Limb (tissue), 2 donors: ENCODE results near the gene CNTNAP2.
"Not testable (repeated sequence)": the region's sequence is repeated elsewhere in the genome, so short reads cannot be mapped to it uniquely, and the experiment has no call there.

Experiments used
- DNase-seq, 2 donors: peaks; one replicate each; pipeline ENCODE4 v3.0.0-alpha.2; 2016; ENCODE audit errors: extremely low spot score in 2 of 2

CNTNAP2 gene

DNA sequence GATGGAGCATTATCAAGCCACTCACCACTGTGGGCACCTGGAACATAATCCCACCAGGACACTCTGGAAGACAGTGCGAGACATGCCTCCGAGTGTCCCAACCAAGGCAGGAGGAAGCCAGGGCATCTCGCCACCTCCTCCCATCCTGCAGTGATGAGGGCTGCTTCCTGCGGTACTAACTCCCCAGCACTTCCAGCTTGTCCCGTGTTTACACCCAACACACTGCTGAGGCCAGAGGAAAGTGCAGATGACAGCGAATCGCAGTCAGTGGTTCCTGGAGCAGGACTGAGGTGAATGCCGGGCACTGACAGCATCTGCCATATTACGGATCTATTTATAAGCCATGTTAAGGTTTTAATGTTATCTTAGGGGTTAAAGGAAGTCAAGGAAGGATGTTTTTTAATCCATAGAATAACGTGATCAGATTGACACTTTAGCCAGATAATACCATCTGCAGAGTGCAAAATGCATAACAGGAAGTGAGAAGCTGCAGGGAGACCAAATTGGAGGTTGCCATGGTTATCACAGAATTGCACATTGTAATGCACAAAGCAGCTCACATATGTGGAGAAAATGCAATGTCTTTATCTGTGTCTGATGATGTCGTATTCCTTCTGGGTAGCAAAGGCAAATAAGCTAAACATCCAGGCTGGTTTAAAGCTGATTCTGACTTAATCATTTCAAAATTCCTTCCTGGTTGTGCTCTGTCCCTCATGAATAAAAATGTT is 2159.9 kb downstream of the CNTNAP2 start:
- DNase-seq, result no peak

DNA sequence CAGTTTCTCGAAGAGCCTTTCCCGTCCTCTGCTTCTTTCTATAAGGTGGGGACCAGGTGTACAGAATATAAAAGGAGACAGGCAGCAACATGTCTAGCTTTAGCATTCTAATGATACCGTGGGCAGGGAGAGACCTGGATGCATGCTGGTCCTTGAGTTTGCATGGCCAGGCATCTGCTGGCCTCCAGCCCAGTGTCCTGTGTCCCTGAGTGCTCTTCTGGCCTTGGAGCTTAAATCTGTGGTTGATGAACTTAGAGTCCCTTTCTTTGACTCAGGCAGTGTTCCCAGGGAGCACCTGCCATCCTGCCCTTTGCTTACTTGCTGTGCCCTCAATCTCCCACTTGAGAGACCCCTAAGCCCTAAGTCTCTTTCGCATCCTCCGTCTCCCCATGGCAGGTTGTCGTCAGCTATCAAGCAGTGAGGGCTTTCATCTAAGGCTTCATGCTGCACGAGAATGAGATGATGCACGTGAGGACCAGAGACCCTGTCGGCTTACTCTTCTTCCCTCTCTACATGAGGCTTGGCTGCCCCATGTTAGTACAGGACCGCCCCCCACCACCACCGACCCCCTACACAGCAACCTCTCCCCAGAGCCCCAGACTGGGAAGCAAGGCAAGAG is 2160.6 kb downstream of the CNTNAP2 start:
- DNase-seq, result no peak

DNA sequence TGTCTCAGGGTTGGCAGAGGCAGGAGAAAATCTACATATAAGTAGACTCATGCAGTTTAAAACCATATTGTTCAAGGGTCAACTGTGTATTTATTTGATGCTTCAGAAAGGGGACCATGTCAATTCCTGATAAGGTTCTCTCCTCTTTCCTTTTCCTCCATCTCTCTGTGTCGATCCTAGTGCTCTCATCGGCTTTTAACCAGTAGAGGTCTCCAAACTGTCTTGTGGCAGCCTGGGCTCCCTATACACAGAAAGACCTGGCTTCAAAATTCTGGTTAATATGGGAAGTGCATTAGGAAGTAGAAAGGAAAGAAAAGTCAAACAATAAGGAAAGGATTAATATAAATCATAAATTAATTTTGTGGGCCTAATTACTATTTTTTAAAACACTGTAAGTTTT is 2169.5 kb downstream of the CNTNAP2 start:
- DNase-seq, result peak in 1 of 2 donors; percentile 19

DNA sequence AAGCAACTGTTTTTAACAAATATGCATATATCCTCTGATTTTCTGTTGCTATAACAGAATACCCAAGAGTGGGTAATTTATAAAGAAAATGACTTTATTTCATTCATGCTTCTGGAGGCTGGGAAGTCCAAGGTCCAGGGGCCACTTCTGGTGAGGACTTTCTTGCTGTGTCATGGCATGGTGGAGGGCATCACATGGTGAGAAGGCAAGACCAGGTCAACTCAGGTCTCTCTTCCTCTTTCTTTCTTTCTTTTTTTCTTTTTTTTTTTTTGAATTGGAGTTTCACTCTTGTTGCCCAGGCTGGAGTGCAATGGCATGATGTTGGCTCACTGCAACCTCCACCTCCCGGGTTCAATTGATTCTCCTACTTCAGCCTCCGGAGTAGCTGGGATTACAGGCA is 2170.9 kb downstream of the CNTNAP2 start:
- no peak for DNase-seq

DNA sequence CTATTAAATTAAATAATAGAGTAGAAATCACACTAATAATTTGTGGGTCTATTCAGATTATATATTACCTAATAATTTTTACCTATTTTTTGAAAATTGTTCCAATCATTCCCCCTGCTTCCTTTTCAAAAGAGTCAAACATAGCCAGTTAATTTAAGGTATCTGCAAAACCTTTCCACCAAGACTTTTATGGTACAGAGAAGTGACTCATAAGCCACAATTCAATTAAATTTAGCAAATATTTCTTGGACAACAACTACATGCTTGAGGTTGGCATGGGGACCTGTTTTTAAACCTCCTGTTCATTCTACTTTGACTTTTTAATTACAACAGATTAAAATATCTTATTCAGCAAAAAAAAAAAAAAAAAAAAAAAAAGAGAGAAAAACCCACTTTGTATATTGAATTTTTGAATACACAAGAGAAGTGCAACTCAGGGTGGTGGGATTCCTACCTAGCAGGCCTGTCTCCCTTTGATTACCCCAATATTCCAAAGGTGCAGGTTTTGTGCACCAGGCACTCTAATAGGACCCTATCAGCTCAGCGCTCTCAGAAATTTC is 2172.1 kb downstream of the CNTNAP2 start:
- DNase-seq, result no peak

DNA sequence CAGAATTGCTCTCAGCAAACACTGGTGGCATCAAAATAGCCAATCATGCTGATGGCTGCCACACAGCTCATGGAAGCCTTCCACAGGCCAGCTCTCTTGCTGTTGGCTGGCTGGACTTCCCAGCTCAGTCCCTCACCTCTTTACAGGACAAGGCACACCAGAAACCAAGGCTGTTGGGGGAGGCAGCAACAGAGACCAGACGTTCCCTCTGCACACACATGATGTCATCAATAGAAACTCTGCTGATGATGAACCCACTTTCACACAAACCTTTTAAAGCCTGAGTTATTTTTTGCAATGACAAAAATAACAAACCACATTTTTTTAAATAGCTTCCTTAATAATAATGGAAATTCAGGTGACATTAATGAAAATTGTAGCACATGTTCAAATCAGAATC is 2173.0 kb downstream of the CNTNAP2 start:
- no peak for DNase-seq

DNA sequence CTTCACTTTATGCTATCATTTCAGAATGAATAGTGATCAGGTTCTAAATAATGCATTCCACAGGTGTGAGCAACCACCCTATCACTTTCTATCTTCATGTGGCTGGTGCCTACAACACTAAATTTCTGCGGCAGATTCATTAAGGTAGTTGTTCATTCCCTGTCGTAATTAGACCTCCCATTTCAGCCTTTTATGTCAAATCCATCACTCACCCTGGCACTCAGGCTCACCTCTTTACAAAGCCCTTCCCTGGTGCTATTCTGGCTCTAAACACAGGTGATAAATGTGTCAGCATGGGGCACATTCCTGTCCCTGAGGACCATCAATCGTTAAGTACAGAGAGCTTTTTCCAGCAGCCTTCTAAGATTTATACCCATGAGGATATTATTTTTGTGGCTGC is 2173.9 kb downstream of the CNTNAP2 start:
- DNase-seq, result no peak

DNA sequence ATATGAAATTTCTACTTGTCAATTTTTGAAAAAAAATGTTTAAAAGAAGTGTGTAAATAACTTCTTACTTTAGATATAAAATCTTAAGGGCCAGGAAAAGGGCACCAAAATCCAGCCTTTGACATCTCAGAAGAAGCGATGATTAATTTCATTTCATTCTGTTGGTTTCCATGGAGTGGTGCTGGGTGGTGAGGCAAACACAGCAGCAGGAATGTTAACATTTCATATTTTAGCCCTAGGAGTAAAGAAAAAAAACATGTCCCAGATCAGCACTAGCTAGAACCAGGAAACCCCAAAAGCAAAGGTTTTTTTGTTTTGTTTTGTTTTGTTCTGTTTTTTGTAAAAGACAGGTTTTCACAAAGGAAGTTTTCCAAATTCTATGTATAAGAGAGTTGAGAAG is 2175.2 kb downstream of the CNTNAP2 start:
- DNase-seq, result no peak

DNA sequence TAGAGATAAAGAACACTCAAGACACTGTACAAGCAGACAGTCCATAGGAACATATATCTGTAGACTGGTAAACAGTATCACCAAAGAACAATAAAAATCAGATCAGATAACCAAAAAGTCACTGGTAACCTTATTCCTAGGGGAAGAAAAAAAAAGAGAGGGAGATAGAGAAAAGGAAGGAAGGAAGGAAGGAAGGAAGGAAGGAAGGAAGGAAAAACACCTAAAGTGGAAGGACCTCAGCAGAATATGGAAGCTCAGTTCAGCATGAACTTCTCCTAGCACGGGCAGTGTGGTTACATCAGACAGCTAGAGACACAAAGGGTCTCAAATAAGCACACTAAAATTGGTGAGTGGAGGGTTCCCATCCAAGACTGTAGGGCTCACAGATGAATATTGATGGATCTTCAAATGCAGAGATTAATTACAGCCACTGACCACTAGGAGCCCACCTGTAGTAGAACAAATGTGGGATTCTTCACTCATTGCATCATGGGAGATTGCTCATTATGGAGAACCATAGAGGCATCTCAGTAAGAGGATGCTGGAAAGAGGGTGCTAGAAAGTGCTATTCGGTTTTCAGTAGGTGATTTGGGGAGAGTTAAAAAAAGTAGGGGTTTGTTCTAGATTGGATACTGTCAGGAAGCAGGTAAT is 2180.5 kb downstream of the CNTNAP2 start:
- DNase-seq, result no peak

DNA sequence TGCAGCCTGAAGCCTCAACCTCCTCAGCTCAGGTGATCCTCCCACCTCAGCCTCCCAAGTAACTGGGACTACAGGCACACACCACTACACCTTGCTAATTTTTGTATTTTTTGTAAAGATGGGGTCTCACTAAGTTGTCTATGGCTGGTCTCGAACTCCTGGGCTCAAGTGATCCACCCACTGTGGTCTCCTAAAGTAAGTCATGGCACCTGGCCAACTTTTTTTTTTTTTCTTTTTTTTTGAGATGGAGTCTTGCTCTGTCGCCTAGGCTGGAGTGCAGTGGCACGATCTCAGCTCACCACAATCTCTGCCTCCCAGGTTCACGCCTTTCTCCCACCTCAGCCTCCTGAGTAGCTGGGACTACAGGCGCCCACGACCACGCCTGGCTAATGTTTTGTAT is 2182.2 kb downstream of the CNTNAP2 start:
- DNase-seq, result not testable (repeated sequence)

DNA sequence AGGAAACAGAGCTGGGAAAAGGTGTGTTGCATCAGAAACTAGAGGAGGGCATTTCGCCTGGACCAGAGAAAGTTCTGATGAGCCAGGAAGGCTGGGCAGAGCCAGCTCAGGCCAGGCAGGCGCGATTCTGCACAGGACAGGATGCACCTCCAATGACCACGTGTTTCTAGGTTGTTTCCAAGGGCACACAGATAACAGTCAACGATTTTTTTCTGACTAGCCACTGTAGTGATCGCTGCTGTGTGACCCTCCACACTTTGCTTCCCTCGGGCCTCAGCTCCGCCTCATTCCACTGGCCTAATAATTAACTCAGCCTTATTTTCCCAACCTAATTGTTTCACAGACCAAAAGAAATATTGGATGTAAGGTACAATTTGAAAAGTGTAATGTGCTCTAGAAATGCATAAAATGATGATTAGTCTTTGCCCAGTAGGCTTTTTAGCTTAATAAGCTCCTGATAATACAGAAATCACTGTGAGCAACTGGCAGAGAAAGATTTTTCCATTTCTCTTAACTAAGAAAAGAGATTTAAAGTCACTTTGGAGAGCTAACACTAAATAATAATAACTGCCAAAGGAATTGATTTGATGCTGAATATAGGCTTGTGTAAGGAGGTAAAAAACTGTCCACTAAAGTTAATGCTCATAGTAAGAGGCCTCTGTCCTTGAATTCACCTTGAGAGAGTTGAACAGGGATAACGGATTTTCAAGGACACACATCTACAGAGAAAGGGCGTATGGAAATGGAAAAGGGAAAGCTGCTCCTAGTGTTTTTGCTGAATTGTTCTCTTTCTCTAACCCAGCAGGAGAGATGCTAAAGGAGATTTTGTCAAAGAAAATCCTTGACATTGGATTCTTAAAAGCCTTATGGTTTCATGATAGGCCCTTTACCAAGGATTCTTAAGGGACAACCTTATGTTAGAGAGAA is 2183.0 kb downstream of the CNTNAP2 start:
- DNase-seq, result no peak

DNA sequence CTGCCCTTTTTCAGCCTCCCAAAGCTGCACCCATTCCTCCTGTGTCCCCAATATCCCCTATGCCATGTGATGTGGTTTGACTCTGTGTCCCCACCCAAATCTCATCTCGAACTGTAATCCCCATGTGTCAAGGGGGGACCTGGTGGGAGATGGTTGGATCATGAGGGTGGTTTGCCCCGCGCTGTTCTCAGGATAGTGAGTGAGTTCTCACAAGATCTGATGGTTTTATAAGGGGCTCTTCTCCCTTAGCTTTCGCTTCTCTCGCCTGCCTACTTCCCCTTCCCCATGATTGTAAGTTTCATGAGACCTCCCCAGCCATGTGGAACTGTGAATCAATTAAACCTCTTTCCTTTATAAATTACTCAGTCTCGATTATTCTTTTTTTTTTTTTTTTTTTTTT is 2185.8 kb downstream of the CNTNAP2 start:
- DNase-seq, result not testable (repeated sequence)

DNA sequence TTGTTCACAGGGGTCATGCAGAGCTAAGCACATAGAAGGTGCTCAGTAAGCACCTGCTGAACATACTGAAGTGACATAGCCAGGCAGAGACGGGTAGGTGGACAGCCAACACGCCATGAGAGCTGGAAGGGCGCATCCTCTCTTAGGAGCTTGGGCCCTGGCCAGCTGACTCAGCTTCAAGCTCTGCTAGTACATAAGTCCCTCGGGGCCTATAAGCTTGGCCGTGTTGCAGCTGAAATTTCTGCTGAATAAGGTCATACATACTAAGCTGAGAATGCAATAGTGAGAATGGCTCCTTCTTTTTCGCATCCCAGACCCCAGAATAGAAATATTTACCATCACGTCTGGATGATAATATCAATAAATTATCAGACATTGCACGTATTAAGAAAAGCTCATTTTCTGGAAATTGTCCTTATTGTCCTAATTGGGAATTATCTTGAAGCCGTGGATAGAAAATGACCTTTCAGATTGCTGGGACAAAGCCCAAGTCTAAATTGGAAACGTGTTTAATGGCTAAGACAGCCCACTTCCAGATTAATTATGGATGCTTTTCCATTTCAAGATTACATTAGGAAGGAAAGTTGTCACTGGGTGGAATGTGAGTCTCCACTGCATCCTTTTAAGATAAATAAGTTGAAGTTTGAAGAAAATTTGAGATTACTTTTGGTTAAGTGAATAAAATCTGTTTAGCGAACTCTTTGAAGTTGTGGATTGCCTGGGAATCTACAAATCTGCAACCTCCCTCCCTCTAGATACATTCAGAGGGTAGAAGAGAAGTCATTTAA is 2186.9 kb downstream of the CNTNAP2 start:
- peak; percentile 62 to 73 for DNase-seq

DNA sequence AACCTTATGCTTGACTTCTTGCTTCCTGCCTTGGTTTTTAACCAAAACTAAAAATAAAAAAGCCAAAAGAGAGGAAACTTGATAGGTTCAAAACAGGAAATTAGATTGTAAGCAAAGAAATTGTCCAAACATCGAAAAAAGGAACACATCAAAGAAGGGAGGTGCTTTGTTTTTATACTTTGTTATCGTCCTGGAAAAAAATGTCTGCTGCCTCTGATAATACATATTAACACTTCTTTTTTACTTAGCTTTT is 2187.4 kb downstream of the CNTNAP2 start:
- no peak for DNase-seq

DNA sequence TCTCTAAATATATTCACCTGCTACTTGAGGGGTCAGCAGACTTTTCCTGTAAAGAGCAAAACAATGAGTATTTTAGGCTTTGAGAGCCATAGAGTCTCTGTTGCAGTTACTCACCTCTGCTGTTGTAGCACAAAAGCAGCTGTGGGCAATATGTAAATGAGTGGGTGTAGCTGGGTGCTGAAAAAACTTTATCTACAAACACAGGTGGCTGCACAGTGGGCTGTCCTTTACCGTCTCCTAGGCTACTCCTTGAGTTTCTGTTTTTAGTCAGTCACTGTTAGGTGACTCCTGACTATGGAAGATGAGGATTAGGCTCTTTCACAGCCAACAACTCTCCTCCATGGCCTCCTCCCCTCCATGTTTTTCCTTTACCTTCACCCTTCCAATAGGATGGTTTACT is 2187.9 kb downstream of the CNTNAP2 start:
- no peak for DNase-seq

DNA sequence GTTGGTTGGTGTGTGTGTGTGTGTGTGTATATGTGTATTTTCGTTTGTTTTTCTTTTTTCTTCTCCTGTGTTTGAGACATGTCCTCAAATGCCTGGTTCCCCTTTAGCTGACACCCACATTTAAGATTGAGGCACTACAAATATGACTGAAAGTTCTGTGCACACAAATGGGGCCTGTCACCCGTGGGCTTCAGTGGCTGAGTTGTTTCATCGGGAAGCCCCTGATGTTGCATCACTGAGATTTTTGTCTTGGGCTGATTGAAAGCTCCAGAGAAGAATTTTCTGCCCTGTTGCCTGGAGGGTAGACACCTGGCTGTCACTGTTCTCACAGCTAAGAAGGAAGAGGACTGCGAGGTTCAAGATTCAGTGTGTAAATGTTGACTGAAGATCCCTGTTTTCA is 2190.2 kb downstream of the CNTNAP2 start:
- no peak for DNase-seq

DNA sequence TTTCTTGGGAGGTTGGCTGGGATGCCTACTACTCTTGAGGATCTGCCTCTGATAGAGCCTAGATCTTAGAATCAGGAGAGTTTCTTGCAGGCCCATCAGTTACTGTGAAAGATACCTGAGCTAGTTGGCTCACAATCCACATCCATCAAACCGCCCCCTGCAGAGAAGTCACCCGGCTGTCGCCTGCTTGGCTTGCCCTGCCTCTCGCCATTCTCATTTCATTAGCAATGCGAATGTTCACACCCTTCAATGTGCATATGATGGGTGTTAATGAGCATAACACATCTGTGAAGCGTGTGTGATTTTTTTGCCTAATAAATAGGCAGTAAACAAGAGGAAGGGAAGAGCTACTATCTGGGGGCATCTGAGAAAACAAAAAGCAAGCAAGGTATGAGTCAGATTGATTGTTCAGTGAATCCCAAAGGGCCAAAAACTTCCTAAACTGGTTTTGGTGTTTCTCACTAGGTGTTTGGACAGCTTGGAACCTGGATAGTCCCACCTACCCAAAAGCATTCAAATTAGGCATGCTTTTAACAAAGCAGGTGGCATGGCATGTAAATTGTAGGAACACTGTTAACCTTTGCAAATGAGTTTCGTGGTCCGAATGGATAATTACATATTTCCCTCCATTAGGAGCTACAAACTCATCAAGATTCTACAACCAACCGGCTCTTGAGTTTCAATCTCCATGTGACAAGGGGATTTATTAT is 2201.7 kb downstream of the CNTNAP2 start:
- no peak for DNase-seq

DNA sequence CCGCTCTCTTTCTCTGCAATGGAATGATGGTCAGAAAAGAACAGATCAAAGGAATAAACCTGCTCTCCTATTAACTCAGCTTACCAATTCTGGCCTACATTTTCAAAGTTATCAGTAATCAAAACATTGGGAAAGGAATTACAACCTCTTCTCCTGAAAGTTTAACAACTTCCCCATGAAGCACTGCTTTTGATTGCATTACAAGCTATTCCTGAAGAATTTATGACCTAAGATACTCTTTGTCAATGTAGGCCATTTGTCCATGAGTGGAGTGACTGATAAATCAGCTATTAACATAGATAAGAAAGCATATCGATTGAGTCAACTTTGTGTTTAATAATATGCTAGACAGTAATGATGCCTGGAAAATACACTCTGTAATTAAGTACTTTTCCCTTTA is 2202.2 kb downstream of the CNTNAP2 start:
- DNase-seq, result no peak

DNA sequence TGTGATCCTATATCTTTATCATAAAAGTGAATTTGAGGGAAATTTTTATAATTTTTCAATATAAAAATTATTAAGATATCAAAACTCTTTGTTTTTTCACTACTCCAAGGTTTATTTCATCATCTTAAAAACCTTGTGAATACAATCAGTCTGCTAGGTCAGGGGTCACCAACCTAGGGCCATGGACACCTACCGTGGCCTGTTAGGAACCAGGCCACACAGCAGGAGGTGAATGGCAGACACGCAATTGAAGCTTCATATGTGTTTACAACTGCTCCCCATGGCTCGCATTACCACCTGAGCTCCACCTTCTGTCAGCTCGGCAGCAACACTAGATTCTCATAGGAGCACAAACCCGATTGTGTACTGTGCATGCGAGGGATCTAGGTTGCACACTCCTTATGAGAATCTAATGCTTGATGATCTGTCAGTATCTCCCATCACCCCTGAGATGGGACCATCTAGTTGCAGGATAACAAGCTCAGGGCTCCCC is 2202.8 kb downstream of the CNTNAP2 start:
- DNase-seq, result no peak

DNA sequence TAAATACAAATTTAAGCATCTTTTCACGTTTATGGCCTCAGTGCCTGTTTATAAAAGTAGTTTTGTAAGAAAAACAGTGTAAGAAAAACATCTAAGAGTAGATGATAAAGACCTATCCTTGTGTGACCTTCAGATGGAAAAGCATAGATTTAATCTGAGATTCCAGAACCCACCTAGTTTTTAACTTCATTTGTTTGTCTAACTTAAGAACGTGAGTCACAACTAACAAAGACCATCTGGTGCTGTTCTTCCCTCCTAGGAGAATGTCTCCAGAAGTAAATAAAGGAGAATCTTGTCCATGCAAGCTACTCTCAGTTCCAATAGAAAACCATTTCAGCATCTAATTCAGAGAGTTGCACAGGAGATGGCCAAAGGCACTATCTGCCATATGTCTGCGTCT is 2208.6 kb downstream of the CNTNAP2 start:
- no peak for DNase-seq
